GM12878 (cell line): ENCODE results near the gene BUB3. TPM values are rescaled to one million over a fixed set of nuclear protein-coding genes. Genes with fewer than 3 reads are reported as not detected.

ENCODE experiments used
- ATF7 ChIP-seq: fragments of 450-650 bp; IDR thresholded peaks from 2 replicates; pipeline ENCODE4 v1.6.1; 2016; ENCODE audit warnings: low read depth, mild to moderate bottlenecking
- BMI1 ChIP-seq: fragments of 450-650 bp; IDR thresholded peaks from 2 replicates; pipeline ENCODE4 v1.6.1; 2016; ENCODE audit warnings: mild to moderate bottlenecking, moderate library complexity, borderline replicate concordance
- CBFB ChIP-seq: IDR thresholded peaks from 2 replicates; pipeline ENCODE4 v1.6.1; 2016; ENCODE audit warnings: antibody characterized with exemption, low read depth
- CHD4 ChIP-seq: fragments of 200-600 bp; sonication (generic); IDR thresholded peaks from 2 replicates; pipeline ENCODE4 v1.6.1; 2016; ENCODE audit warnings: mild to moderate bottlenecking
- NR2C1 ChIP-seq: fragments of 450-650 bp; IDR thresholded peaks from 2 replicates; pipeline ENCODE4 v1.6.1; 2017; ENCODE audit warnings: antibody characterized with exemption, mild to moderate bottlenecking, moderate library complexity
- ZBTB40 ChIP-seq: fragments of 450-650 bp; IDR thresholded peaks from 2 replicates; pipeline ENCODE4 v1.6.1; 2016; ENCODE audit warnings: mild to moderate bottlenecking, moderate library complexity, borderline replicate concordance
- ZNF24 ChIP-seq: fragments of 450-650 bp; IDR thresholded peaks from 2 replicates; pipeline ENCODE4 v1.6.1; 2017; ENCODE audit warnings: antibody characterized with exemption, mild to moderate bottlenecking
- polyA plus RNA-seq, 11 experiments: library from polyadenylated mRNA; depleted of rRNA in 4 of 11; unstranded in 6 of 11; stranded (reverse) in 5 of 11; fragments of >200 nt; fragmentation: Nextera tagmentation in 4 of 11; fragmentation: Illumina TruSeq in 1 of 11; extraction: Ambion mirVana in 4 of 11; extraction: Trizol in 1 of 11; gene quantifications; 1 replicate in 1 of 11; 2 replicates in 10 of 11; pipeline versions ENCODE4 v1.2.1 to v1.2.3, GENCODE V29; 2011 to 2016; ENCODE audit warnings: inconsistent platforms in 2 of 11, missing spikeins in 2 of 11, low read depth in 1 of 11
- total RNA-seq, 4 experiments: library from RNA; depleted of rRNA in 3 of 4; stranded (reverse); fragments of >200 nt in 3 of 4; fragmentation: Illumina TruSeq in 1 of 4; extraction: Trizol in 1 of 4; gene quantifications; 2 replicates each; pipeline versions ENCODE4 v1.2.1 to v1.2.3, GENCODE V29; 2013 to 2021
- TF ChIP-seq, protein P1 (sequence below): fragments of 450-650 bp; formaldehyde crosslinking; IDR thresholded peaks from 2 replicates; pipeline ENCODE4 v1.4.0; 2020; ENCODE audit warnings: mild to moderate bottlenecking, moderate library complexity

Gene BUB3
- total and polyA plus RNA-seq, 10 of the 15 experiments (the other 5 are each of a cell fraction or from before 2014, with no cell fraction given), result 260 to 1,126 (median 441) TPM

DNA sequence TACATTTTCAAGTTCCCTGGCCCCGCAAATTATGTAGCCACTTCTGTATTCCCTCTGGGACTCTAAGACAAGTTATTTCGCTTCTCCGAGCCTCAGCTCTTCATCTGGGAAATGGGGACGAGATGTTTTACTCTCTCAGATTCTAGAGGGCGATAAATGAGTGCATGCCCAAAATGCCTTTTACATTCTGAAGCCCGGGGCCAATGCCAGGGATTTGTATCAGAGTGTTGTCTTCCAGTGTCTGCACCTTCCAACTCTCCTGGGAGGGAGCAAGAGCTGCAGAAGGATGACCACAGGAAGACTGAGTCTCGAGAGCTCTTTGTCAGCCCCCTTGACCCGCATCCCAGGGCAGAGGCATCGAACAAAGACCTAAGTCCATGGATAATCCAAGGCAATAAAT is 39.9 kb downstream of the BUB3 start (continued):
- TF ChIP-seq BMI1 (no peak), NR2C1 (no peak), ATF7 (no peak), CHD4 (no peak), ZBTB40 (no peak), ZNF24 (no peak), CBFB (no peak)
- TF ChIP-seq, protein P1, sequence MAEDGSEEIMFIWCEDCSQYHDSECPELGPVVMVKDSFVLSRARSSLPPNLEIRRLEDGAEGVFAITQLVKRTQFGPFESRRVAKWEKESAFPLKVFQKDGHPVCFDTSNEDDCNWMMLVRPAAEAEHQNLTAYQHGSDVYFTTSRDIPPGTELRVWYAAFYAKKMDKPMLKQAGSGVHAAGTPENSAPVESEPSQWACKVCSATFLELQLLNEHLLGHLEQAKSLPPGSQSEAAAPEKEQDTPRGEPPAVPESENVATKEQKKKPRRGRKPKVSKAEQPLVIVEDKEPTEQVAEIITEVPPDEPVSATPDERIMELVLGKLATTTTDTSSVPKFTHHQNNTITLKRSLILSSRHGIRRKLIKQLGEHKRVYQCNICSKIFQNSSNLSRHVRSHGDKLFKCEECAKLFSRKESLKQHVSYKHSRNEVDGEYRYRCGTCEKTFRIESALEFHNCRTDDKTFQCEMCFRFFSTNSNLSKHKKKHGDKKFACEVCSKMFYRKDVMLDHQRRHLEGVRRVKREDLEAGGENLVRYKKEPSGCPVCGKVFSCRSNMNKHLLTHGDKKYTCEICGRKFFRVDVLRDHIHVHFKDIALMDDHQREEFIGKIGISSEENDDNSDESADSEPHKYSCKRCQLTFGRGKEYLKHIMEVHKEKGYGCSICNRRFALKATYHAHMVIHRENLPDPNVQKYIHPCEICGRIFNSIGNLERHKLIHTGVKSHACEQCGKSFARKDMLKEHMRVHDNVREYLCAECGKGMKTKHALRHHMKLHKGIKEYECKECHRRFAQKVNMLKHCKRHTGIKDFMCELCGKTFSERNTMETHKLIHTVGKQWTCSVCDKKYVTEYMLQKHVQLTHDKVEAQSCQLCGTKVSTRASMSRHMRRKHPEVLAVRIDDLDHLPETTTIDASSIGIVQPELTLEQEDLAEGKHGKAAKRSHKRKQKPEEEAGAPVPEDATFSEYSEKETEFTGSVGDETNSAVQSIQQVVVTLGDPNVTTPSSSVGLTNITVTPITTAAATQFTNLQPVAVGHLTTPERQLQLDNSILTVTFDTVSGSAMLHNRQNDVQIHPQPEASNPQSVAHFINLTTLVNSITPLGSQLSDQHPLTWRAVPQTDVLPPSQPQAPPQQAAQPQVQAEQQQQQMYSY, result no peak
- TF ChIP-seq, all 136 proteins: peak for 0
